GM10248 (cell line): ENCODE measurements around the gene DTX3.
"Not testable (repeated sequence)": the region's sequence is repeated elsewhere in the genome, so short reads cannot be mapped to it uniquely, and the experiment has no call there.

Source experiments
- CTCF ChIA-PET: fragments of 300-600 bp; sonication (Branson Sonifier 250); formaldehyde crosslinking; extraction: SDS; loops from one replicate; lab custom pipeline; 2021; ENCODE audit warnings: antibody characterized with exemption; lab: Yijun Ruan, JAX
- POLR2A ChIA-PET: fragments of 350-650 bp; sonication (Branson Sonifier 250); formaldehyde crosslinking; extraction: SDS; loops from one replicate; lab custom pipeline; 2020; ENCODE audit warnings: antibody characterized with exemption; lab: Yijun Ruan, JAX
- DNase-seq: peaks from one replicate; pipeline ENCODE4 v3.0.0; 2012; ENCODE audit errors: extremely low spot score
- CTCF ChIP-seq: IDR thresholded peaks from 2 replicates; pipeline ENCODE4 v1.5.1; 2012; ENCODE audit warnings: mild to moderate bottlenecking, low read depth; ENCODE audit errors: extremely low read depth, missing control alignments, control extremely low read depth

The DTX3 gene

GRCh38 chr12:57632958-57633840 is 28.6 kb downstream of the DTX3 start, which contains the start of gene B4GALNT1:
Gene B4GALNT1, minus strand, starts transcription at chr12:57633201. Its CDS starts 1,069 bp downstream, at chr12:57632132.
- POLR2A ChIA-PET: no interaction called here
- CTCF ChIA-PET: interaction anchor here (0.7 to 5.9 kb wide), 31 partner anchors 9 to 232 kb away, joined by 3 to 71 read pairs (median 4); partner anchors contain the start of genes ARHGAP9, ARHGEF25, OS9 and PIP4K2C
- peak; percentile 85 for DNase-seq
- peak; percentile 86 for TF ChIP-seq CTCF

GRCh38 chr12:57636731-57637130 is 32.1 kb downstream of the DTX3 start:
- POLR2A ChIA-PET, DNase-seq: not testable (repeated sequence)
- CTCF ChIA-PET: interaction anchor here (1.2 to 2.8 kb wide), 3 partner anchors 53 to 178 kb away, joined by 3 to 11 read pairs (median 4); partner anchors contain the start of gene DCTN2

GRCh38 chr12:57637364-57637763 is 32.7 kb downstream of the DTX3 start:
- ChIA-PET CTCF (interaction anchor here (1.2 to 2.8 kb wide), 6 partner anchors 15 to 179 kb away, joined by 3 to 11 read pairs (median 4); partner anchors contain the start of gene DCTN2), POLR2A (no interaction called here)
- no peak for TF ChIP-seq CTCF
- no peak for DNase-seq

- TF ChIP-seq CTCF: no peak
- POLR2A ChIA-PET: no interaction called here
- CTCF ChIA-PET: interaction anchor here (1.0 to 2.8 kb wide), 8 partner anchors 14 to 180 kb away, joined by 3 to 11 read pairs (median 6); no protein-coding TSS in a partner anchor
Observed at GRCh38 chr12:57638096-57638495, 33.5 kb downstream of the DTX3 start.

GRCh38 chr12:57640175-57641042 is 35.8 kb downstream of the DTX3 start:
- ChIA-PET POLR2A (no interaction called here), CTCF (interaction anchor here (1.3 to 5.3 kb wide), 5 partner anchors 7 to 57 kb away, joined by 4 to 30 read pairs (median 9); partner anchors contain the start of gene B4GALNT1)
- TF ChIP-seq CTCF: no peak
- no peak for DNase-seq

More at GRCh38 chr12:57638096-57638495, 33.5 kb downstream of the DTX3 start:
- no peak for DNase-seq

GRCh38 chr12:57641699-57642442 is 37.2 kb downstream of the DTX3 start:
- ChIA-PET POLR2A (interaction anchor here (0.5 kb wide), 1 partner anchor 68 kb away, joined by 3 read pairs; no protein-coding TSS in a partner anchor), CTCF (interaction anchor here (0.8 to 5.3 kb wide), 5 partner anchors 9 to 59 kb away, joined by 3 to 30 read pairs (median 8); partner anchors contain the start of gene B4GALNT1)
- DNase-seq: no peak
- no peak for TF ChIP-seq CTCF

- CTCF ChIA-PET: interaction anchor here (1.3 to 5.3 kb wide), 2 partner anchors 13 to 63 kb away, joined by 6 to 30 read pairs; partner anchors contain the start of gene B4GALNT1
- DNase-seq, POLR2A ChIA-PET: not testable (repeated sequence)
Observed at GRCh38 chr12:57645990-57646658, 41.5 kb downstream of the DTX3 start.

- DNase-seq, POLR2A ChIA-PET: not testable (repeated sequence)
- CTCF ChIA-PET: interaction anchor here (1.3 kb wide), 1 partner anchor 63 kb away, joined by 6 read pairs; no protein-coding TSS in a partner anchor
Observed at GRCh38 chr12:57646659-57647049, 42.0 kb downstream of the DTX3 start.
